ENCODE data around the gene TUT4. TPM values are rescaled to one million over a fixed set of nuclear protein-coding genes. Genes with fewer than 3 reads are reported as not detected.
"Not testable (repeated sequence)": the region's sequence is repeated elsewhere in the genome, so short reads cannot be mapped to it uniquely, and the experiment has no call there.

Gene TUT4
- total RNA-seq, 1 donor from 2014 or later = 52.1 TPM

- H3K27me3 ChIP-seq (ENCODE audit: low read depth) = no peaks in the 10 kb centered on the region
- no peaks in the 10 kb centered on the region for H3K36me3 ChIP-seq
- H3K9me3 ChIP-seq = no peaks in the 10 kb centered on the region
- no peaks in the 10 kb centered on the region for H3K4me1 ChIP-seq
- no peak overlapping the region for H3K27ac ChIP-seq
- no peak overlapping the region for H3K4me3 ChIP-seq
- no peak for TF ChIP-seq CTCF (IDR thresholded peaks at IDR 0.05)
- DNase-seq (no peak), ATAC-seq (no peak)
- intact Hi-C loops (cut with DNase I) = no loop called here
Measured at GRCh38 chr1:52582116-52582696, 29.3 kb upstream of the TUT4 start.

- H3K4me3 ChIP-seq = no peak overlapping the region
- no peaks in the 10 kb centered on the region for H3K4me1 ChIP-seq
- no peaks in the 10 kb centered on the region for H3K27me3 ChIP-seq (ENCODE audit: low read depth)
- TF ChIP-seq CTCF (IDR thresholded peaks at IDR 0.05) = no peak
- DNase-seq (no peak), ATAC-seq (no peak)
- H3K36me3 ChIP-seq = no peaks in the 10 kb centered on the region
- no peaks in the 10 kb centered on the region for H3K9me3 ChIP-seq
- intact Hi-C loops (cut with DNase I) = no loop called here
- H3K27ac ChIP-seq = no peak overlapping the region
Measured at GRCh38 chr1:52580283-52580682, 27.4 kb upstream of the TUT4 start.

GRCh38 chr1:52579415-52579814 lies 26.5 kb upstream of the TUT4 start:
- intact Hi-C loops (cut with DNase I) = no loop called here
- no peak for ATAC-seq
- no peak for TF ChIP-seq CTCF (IDR thresholded peaks at IDR 0.05)
- Histone ChIP-seq H3K27me3 (ENCODE audit: low read depth) (no peaks in the 10 kb centered on the region), H3K9me3 (no peaks in the 10 kb centered on the region), H3K27ac (no peak overlapping the region), H3K4me3 (no peak overlapping the region), H3K4me1 (no peaks in the 10 kb centered on the region), H3K36me3 (no peaks in the 10 kb centered on the region)
- DNase-seq = no peak

- H3K36me3 ChIP-seq; DNase-seq; H3K27me3 ChIP-seq (ENCODE audit: low read depth); H3K27ac ChIP-seq; ATAC-seq; H3K9me3 ChIP-seq; H3K4me3 ChIP-seq; intact Hi-C loops (cut with DNase I); H3K4me1 ChIP-seq: not testable (repeated sequence)
Measured at GRCh38 chr1:52578066-52578465, 25.2 kb upstream of the TUT4 start.

GRCh38 chr1:52576074-52576473 lies 23.2 kb upstream of the TUT4 start:
- Histone ChIP-seq H3K36me3 (no peaks in the 10 kb centered on the region), H3K27ac (no peak overlapping the region), H3K9me3 (no peaks in the 10 kb centered on the region), H3K27me3 (ENCODE audit: low read depth) (no peaks in the 10 kb centered on the region), H3K4me3 (no peak overlapping the region), H3K4me1 (no peaks in the 10 kb centered on the region)
- TF ChIP-seq CTCF (IDR thresholded peaks at IDR 0.05) = no peak
- DNase-seq = no peak
- intact Hi-C loops (cut with DNase I) = no loop called here
- no peak for ATAC-seq

GRCh38 chr1:52574594-52574993 lies 21.7 kb upstream of the TUT4 start:
- intact Hi-C loops (cut with DNase I) = no loop called here
- no peak for ATAC-seq
- no peaks in the 10 kb centered on the region for H3K9me3 ChIP-seq

More at GRCh38 chr1:52574594-52574993, 21.7 kb upstream of the TUT4 start:
- no peak for DNase-seq
- Histone ChIP-seq H3K4me3 (no peak overlapping the region), H3K27me3 (ENCODE audit: low read depth) (no peaks in the 10 kb centered on the region), H3K27ac (no peak overlapping the region), H3K36me3 (no peaks in the 10 kb centered on the region), H3K4me1 (no peaks in the 10 kb centered on the region)
- TF ChIP-seq CTCF (IDR thresholded peaks at IDR 0.05) = no peak

Data from lower lobe of right lung (tissue), 2 donors.